NT2/D1 (cell line): ENCODE data around the gene TMEM147.

Experiments used
- SUZ12 ChIP-seq: IDR thresholded peaks from 2 replicates; pipeline ENCODE4 v1.6.1; 2011; ENCODE audit not compliant: insufficient read length, insufficient read depth; ENCODE audit errors: extremely low read depth
- YY1 ChIP-seq: IDR thresholded peaks from 2 replicates; pipeline ENCODE4 v1.6.1; 2011; ENCODE audit not compliant: insufficient read length, insufficient read depth

- TF ChIP-seq YY1 (no peak), SUZ12 (no peak)
These were observed 5.8 kb downstream of the TMEM147 start for GRCh38 chr19:35551091-35551810.
